Colon (tissue), 2 donors: ENCODE data around the gene CD28.
"Not testable (repeated sequence)": the region's sequence is repeated elsewhere in the genome, so short reads cannot be mapped to it uniquely, and the experiment has no call there.

ENCODE experiments used
- FAIRE-seq: peaks from 2 replicates; lab custom pipeline; 2012; peaks lifted over from hg19 to GRCh38; lab: Jason Lieb, UNC
- donor health status: control.
- donor health status: control.

Gene CD28

DNA sequence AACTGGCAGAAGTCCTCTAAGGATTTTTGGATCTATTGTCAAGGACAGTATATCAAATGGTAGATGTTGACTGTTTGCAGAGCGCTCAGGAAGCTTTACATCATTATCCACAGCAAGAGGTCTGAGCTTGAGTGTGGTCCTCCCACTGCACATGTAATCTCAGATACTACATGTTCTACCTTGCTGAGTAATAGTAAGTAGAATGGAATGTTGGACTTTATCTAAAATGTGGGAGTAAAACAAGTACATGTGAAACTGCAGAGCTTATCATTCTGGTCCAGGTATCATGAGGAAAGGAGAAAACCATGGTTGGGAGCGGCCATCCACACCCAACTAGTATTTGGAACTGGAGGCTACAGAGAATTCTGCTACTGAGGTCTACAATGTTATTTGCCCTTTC lies 19.3 kb upstream of the CD28 start:
- FAIRE-seq, result no peak

DNA sequence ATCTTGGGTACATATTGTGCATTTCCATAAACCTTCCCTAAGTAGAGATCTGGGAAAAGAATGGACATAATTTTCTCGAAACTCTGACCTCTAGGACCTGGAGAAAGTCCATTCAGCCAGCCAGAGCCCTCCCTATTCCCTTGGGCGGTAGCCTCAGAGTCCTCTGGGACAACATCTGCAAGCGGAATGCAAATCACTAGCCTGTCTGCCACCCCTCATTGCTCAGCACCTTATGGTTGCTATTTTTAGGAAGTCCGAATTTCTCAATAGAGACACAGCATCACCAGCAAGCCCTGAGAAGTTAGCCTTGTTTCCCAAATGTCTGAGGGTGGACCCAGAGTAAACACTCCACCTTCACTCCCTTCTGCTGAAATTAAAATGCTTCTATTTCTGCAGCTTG lies 17.6 kb upstream of the CD28 start:
- FAIRE-seq, result no peak

DNA sequence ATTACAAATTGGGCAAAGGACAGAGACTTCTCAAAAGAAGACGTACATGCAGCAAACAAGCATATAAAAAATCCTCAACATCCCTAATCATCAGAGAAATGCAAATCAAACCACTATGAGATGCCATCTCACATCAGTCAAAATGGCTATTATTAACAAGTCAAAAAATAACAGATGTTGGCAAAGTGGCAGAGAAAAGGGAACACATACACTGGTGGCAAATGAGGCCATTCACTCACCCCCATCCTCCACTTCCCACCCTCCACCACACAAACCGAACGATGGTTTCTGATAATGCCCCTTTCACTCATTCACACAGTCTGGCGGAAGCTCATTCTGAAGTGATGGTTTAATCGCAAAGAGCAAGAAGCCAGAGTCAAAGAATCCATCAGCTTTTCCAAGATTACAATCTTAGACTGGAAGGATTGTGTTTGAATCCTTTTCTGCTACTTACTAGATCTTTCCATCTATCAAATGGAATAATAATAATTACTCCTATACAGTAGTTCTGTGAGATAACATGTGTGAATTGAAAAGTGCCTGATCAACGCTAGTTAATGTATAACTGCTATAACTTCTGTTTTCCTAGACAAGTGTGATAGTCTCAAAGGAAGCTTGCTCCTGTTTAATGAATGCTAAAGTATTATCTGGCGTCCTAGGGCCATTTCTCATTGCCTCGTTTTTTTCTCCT lies 16.9 kb upstream of the CD28 start:
- FAIRE-seq, result no peak

DNA sequence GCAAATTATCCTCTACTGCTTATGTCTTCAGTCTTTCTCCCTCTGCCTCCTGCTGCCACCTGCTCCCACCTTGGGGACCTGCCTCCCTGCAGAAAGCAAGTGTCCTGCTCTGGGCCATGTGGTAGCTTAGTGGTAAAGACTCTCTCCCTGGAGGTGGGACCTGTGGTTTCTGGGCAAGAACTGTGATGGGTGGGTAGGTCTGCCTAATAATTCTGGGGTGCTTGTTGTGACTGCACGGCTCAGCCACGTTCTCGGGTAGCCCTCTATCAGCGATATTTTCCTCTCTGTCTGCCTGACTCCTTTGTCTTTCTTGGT lies 16.4 kb upstream of the CD28 start:
- FAIRE-seq, result no peak

DNA sequence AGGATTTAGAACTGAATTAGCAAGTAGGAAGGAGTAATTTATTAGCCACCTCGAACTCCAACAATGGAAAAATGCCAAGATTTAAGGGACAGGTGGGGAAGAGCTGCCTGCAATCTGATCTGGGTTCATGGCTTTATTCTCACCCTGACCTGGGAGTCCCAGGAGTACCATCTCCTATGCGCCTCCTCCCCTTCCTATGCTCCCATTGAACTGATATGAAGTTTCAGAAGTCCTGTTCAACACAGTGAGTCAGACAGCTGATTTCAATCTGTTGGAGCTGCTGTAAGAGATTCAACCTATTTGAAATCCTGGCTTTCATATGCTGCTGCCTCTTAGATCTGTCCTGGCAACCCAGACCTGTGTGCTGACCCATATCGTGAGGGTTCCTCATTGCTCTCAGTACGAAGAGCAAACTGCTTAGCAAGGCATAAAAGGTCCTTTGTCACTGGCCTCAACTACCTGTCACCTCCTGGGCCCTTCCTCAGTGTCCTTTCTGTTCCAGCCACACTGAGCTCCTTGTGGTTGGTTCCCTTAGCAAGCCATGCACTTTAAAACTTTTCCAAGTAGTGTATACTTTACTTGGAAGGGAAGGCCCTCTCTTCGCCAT lies 15.9 kb upstream of the CD28 start:
- FAIRE-seq, result no peak

DNA sequence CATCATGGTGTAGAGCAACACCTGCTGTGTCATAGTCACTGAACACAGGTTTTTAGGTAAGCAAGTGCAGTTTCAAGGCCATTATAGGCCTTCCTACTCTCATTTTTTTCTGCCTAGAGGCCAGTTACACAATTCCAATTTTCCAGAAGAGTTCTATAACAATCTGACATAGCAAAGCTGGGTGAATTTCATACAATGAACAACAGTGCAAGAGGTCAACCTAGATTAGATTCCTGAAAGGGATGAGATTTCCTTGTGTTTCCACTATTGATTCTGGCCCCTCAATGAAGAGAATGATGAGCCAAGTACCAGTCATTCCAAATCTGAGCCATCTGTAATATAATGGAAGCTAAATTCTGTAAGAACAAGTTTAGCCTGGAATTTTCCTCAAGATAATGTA lies 15.3 kb upstream of the CD28 start:
- no peak for FAIRE-seq

DNA sequence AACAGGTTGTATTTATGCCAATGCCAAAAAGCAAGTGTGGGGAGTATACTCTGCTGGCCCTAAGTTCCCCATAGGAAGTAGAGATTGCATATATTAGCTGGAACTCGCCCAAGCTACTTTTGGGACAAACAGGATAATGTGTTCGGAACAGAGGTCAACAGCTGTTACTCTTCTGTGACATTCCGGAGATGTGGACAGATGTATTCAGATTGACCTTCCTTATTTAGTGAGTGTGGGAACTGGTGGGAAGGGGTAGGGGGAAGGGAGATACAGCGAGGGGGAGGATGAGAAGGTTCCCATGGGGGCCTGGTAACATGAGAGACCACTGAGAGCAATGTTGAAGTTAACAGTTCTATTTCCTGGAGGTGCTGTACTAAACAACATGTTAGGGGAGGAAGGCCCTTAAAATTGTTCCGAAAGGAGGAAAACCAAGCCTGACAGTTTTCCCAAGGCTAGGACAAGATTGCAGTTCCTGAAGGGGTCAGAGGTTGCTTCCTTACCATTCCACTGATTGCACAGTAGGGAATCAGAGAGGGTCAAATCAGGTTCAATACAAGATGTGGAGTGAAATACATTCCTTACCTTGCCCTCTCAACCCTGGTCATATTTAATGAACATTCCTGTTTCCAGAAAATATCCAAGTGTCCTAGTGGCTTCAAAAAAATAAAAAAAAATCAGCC lies 14.3 kb upstream of the CD28 start:
- no peak for FAIRE-seq

DNA sequence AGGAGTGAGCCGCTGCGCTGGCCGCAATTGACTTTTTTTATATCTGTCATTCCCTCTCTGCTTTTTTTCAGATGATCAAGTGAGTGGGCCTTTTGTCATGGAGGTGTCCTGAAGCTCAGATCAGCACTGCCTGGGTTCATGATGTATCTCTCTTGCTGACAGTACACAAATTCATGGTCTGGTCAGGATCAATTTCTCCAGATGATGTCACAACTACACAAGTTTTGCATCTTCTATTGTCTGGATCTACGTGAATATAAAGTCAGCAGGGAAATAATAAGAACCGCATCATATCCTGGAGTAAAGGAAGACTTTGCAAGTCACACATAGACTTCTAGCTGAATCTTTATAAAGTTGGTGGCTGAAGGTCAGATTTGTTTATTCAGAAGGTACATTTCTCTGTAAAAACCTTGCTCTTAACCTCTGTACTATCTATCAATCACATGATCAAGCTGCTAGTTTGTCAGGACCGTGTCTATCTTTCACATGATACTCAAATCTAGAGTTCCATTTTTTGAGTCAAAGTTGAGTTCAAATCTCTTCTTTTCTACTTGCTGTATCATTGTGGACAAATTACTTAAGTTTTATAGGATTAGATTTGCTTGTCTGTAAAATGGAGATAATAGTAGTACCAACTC lies 13.1 kb upstream of the CD28 start:
- FAIRE-seq, result no peak

DNA sequence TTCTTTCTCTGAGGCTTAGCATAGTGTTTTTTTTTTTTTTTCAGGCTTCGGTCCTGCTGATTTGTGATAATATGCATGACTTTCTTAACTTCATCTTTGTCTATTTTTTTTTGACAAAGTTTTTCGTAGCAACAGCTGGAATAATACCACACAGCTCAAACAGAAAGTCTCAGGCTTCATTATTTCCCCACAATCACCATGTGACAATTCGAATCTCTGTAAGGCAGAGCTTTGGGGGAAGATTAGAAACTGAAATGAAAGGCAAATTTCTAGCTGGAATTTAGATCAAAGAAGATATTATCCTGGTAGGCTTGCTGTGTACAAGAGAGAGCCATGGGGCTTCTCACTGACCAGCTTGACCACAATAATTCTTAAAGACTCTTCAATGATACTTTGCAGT lies 12.2 kb upstream of the CD28 start:
- FAIRE-seq, result no peak

DNA sequence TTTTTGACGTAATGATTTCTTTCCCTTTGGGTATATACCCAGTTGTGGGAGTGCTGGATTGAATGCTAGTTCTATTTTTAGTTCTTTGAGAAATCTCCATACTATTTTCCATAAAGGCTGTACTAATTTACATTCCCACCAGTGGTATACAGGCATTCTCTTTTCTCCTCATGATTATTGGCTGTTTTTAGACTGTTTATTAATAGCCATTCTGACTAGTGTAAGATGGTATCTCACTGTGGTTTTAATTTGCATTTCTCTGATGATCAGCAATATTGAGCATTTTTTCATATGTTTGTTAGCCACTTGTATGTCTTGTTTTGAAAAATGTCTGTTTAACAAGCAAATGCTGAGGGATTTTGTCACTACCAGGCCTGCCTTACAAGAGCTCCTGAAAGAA lies 9.2 kb upstream of the CD28 start:
- FAIRE-seq, result no peak

DNA sequence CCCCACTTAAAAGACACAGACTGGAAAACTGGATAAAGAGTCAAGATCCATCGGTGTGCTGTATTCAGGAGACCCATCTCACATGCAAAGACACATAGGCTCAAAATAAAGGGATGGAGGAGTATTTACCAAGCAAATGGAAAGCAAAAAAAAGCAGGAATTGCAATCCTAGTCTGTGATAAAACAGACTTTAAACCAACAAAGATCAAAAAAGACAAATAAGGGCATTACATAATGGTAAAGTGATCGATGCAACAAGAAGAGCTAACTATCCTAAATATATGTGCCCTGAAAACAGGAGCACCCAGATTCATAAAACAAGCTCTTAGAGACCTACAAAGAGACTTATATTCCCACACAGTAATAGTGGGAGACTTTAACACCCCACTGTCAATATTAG lies 8.7 kb upstream of the CD28 start:
- FAIRE-seq, result not testable (repeated sequence)

DNA sequence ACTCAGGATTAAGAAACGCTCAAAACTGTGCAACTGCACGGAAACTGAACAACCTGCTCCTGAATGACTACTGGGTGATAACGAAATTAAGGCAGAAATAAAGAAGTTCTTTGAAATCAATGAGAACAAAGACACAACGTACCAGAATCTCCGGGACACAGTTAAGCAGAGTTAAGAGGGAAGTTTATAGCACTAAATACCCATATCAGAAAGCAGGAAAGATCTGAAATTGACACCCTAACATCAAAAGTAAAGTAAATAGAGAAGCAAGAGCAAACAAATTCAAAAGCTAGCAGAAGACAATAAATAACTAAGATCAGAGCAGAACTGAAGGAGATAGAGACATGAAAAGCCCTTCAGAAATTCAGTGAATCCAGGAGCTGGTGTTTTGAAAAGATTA lies 8.0 kb upstream of the CD28 start:
- FAIRE-seq, result not testable (repeated sequence)

DNA sequence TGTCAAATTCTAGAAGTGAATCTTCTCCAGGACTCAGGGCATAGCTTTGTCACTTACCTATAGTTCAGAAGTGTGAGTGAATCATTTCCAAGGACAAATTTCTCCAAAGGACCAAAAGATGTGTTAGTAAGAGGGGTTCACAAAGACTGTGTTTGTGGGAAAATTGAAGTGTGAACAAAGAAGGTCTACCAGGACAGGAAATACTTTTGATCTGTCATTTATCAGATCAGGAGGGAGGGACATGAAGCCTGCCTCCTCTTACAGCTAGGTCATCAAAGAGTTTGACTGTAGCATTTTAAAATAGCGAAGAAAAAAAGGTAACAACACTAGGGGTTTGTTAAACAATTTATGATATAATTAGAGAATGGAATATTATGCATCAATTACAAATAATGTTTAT lies 2.0 kb upstream of the CD28 start:
- no peak for FAIRE-seq

DNA sequence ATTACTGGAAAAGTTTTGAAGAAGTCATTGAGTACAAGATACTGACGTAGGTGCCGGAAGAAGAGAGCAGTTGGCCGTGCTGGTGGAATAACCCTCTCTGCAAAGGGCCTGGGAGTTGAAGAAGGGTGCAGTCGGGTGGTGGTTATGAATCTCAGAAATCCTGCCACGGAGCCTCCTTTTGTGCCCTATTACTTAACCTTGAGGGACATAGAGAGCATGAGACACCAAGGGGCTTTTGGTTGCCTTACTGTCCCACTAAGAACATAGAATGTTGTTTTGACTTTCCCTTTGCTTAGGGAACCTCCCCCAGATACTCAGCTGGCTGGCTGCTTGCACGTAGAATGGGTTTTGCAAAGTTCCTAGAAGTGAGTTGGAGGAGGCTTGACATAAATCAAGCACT lies 1.3 kb upstream of the CD28 start:
- no peak for FAIRE-seq

DNA sequence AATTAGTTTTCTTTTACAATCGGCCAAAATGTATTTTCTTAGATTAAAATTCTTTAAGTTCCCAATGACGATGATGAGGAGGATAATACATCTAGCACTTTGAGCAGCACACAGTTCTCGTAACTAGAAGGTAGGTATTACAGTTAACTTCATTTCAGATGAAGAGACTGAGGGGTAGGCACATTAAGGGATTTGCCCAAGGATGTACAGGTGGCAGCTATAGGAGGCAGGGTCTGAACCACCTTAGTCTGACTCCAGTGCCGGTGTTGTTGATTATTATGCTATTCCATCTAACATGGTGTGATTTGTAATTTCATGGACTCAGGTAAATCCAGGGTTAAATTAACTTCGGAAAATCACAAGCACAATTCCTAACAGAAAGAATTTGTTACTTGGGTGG lies 1.1 kb downstream of the CD28 start:
- FAIRE-seq, result no peak

DNA sequence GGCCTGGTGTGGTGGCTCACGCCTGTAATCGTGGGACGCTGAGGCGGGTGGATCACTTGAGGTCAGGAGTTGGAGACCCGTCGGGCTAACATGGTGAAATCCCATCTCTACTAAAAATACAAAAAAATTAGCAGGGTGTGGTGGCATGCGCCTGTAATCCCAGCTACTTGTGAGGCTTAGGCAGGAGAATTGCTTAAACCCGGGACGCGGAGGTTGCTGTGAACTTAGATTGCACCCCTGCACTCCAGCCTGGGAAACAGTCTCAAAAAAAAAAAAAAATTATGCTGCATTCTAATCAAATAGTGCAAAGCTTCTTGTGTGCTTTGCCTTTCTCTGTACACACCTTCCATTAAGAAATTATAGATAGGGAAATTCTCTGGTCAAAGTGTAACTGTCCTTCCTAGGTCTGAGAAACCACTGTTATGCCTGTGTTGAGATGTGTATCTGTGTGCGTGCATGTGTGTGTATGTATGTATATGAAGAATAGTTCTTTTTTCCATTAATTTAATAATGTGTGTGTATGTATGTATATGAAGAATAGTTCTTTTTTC lies 2.5 kb downstream of the CD28 start:
- no peak for FAIRE-seq

DNA sequence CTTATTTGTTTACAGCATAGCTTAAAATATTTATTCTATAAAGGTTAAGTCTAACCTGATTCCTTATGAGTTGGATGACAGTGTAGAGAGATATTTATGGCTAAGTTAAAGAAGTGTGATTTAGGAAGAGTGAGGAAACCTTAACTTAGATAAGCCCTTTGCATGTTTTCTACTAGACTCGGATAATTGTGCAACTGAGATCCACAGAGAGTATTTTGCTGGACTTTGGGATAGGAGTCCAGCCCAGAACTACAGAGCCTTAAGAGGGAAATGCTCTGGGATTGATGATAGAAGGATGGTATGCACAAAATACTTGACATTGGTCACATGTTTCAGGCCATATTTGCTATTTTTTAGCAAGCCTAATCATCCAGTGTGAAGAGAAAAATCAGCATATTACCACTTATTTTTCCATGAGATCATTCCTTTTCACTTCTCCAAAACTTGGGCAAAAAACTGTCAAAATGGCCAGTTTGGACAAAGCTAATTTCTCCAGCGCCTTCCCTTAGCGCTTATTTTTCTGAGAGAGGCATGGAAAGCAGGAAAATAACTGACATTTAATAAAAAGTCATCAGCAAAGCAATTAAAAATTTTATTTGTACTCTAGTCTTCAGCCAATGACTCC lies 3.1 kb downstream of the CD28 start:
- FAIRE-seq, result no peak

DNA sequence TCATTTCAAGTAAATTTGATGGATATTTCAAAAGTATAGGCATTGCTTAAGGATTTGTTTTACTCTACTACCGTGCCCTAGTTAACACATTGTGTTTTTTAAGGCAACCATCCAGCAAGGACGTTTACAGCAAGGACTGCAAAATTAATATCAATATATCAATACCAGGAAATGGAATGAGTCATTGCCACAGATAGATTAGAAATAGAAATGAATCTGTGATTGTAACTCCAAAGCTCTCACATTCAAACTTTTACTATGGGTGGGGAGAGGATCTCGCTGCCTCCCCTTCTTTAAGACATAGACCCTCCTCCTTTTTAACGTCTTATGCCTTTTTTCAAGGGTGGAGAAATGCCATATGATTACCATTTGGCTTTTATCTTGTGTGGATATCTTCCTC lies 3.8 kb downstream of the CD28 start:
- FAIRE-seq, result no peak

DNA sequence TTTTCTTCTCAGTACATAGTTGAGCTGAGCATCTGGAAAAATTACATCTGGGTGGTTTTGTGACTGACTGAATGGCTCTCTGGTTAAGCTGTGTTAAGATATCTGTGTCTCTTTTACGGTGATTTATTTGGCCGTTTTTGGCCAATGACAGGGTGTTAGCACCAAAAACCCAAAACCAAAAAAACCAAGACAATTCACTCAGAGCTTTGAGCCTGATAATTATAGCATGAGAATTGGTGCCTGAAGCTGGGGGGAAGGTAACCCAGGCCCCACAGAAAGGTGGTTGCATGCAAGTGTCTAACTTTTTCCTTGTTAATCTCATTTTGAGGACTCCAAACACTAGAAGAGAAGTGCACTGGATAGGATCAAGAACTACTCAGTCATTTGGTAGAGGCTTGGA lies 4.5 kb downstream of the CD28 start:
- FAIRE-seq, result no peak

DNA sequence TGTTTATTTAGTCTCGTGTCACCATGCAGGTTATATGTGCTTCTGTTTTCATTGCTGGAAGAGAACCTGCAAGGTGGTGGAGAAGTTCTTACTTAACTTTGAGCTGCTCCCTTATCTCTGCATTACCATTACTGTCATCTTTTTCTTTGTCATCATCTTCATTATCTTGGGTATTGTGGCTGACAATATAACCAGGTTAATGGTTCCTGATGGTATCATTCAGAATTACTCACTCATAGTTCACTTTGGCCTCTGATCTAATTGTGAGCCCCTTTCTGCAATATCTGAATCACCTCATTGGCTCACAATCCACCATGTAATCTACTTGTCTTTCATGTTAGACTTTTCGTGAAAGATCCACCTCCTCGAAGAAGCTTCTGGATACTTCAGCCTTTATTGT lies 5.0 kb downstream of the CD28 start:
- no peak for FAIRE-seq

DNA sequence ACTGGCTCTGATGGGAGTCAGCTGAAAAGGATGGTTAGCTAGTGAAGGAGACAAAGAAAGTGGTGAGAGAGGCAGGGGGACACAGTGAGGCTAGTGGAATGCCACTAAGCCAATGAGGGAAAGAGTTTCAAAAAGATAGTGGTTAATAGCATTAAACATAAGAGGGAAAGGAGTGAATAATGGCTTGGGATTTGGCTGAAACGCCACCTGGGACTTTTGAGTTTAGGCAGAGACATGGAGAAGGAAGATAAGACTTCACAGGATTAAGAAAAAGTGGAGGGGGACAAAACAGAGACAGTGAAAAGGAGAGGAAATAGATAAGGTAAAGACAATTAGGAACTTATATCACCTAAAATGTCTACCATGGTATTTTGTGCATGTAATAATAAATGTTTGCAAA lies 6.9 kb downstream of the CD28 start:
- FAIRE-seq, result no peak

DNA sequence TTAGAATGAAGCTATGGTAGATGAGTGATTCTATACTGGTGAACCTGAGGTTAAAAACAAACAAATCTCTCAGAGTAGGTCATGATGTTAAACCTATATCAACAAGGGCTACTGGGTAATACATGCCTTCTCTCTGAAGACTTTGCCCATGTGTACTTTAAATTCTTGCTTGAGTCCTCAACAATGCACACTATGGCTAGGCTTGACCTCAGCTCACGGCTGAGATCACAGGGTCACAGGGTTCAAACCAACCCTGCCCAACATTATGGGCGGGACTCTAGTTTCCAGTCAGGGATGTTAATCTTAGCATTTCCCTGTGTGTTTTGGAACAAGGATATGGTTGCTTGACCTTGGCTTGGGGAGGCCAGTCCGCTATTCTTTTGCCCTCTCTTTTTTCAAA lies 7.7 kb downstream of the CD28 start:
- FAIRE-seq, result no peak

DNA sequence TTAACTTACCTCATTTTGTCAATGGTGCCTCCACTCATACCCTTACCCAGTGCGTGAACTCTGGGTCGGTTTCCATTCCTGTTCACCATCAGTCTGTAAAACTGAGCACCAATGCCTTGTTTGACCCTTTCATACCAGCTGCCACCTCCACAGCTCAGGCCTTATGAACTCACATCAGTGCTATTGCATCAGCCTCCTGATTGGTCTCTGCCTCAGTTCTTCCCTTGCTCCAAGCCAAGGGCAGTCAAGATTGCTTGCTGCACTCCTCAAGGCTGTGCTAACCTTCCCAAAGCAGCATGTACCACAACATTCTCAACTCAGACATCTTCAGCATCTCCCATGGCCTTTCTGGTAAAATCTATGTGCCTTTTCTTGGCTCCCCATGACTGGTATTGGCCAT lies 9.3 kb downstream of the CD28 start:
- no peak for FAIRE-seq
